ENCODE measurements around the gene RNU6-1. TPM values are rescaled to one million over a fixed set of nuclear protein-coding genes. Genes with fewer than 3 reads are reported as not detected.

Gene RNU6-1
- polyA plus RNA-seq, 1 of the 3 experiments (the other 2 are of a cell fraction), result not detected

DNA sequence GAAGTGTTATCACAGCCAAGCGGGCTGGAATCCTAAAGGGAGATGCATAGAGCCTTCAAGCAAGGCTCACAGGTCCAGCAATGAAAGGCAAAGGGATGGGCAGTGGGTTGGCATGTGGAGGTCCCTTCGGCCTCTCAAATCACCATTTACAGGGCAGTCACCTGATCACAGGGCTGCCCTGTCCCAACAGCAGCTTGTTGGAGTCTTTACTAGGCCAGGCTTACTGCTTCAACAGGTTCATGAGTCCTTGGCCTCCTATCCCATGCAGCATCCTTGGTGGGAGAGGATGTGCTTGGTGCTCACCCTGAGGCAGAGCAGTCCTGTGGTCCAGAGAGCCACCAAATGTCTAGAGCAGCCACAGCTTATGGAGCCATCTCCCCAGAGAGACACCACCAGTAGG lies 38.7 kb downstream of the RNU6-1 start:
- POLR2A ChIA-PET, result no interaction called here
- H3K27me3 ChIP-seq (ENCODE audit: insufficient read depth), result no peaks in the 10 kb centered on the region

More for the DNA sequence above, 38.7 kb downstream of the RNU6-1 start:
- Histone ChIP-seq H3F3A (replicated peaks; ENCODE audit: insufficient read depth) (no peaks in the 10 kb centered on the region), H3K79me2 (ENCODE audit: insufficient read depth) (no peaks in the 10 kb centered on the region), H3K9me3 (no peaks in the 10 kb centered on the region), H3K36me3 (replicated peaks in 1 of 2; ENCODE audit: control insufficient read depth in 1 of 2, insufficient read depth in 2 of 2, low read length in 1 of 2) (no peaks in the 10 kb centered on the region), H3K9ac (no peak overlapping the region), H3K4me1 (ENCODE audit: control insufficient read depth in 1 of 2, insufficient read depth in 2 of 2, low read depth in 1 of 2, low read length in 1 of 2) (peaks cover 0 to 12% of the 10 kb centered on the region in 2 experiments; a peak in 1 of 4 replicates), H3K4me3 (ENCODE audit: low read depth in 2 of 2, low read length in 1 of 2) (no peak overlapping the region), H4K20me1 (ENCODE audit: insufficient read depth) (no peaks in the 10 kb centered on the region), H3K27ac (ENCODE audit: low read depth in 2 of 2, low read length in 1 of 2) (no peak overlapping the region), H3K4me2 (no peak overlapping the region), H3K9me2 (no peaks in the 10 kb centered on the region), H2AFZ (ENCODE audit: low read depth) (no peak overlapping the region)
- TF ChIP-seq RXRA (IDR thresholded peaks at IDR 0.05; ENCODE audit: borderline replicate concordance, low read depth) (no peak), NFIC (IDR thresholded peaks at IDR 0.05; ENCODE audit: borderline replicate concordance) (no peak), JUND (IDR thresholded peaks at IDR 0.05) (no peak), GATA2 (CRISPR knock-in tag; IDR thresholded peaks at IDR 0.05) (no peak), FOXJ3 (CRISPR knock-in tag; IDR thresholded peaks at IDR 0.05) (no peak), CHD2 (IDR thresholded peaks at IDR 0.05; ENCODE audit: low read length, partially characterized antibody) (no peak), FOXM1 (IDR thresholded peaks at IDR 0.05; ENCODE audit: low read depth) (no peak), TAF1 (IDR thresholded peaks at IDR 0.05; ENCODE audit: borderline replicate concordance, low read depth, low read length) (no peak), YY1 (IDR thresholded peaks at IDR 0.05; ENCODE audit: low read depth) (no peak), EZH2phosphoT487 (IDR thresholded peaks at IDR 0.05; ENCODE audit: borderline replicate concordance, low read depth) (no peak), MXI1 (IDR thresholded peaks at IDR 0.05; ENCODE audit: low read depth, low read length) (no peak), POLR2AphosphoS5 (IDR thresholded peaks at IDR 0.05; ENCODE audit: low read depth, low read length) (no peak), EP300 (IDR thresholded peaks at IDR 0.05; ENCODE audit: borderline replicate concordance in 1 of 2, low read depth in 1 of 2, low read length in 1 of 2) (no peak), SMC3 (IDR thresholded peaks at IDR 0.05; ENCODE audit: low read depth, low read length) (no peak), GABPA (IDR thresholded peaks at IDR 0.05; ENCODE audit: low read depth) (no peak), RCOR1 (IDR thresholded peaks at IDR 0.05; ENCODE audit: low read length) (no peak)
- TF ChIP-seq, protein P1, sequence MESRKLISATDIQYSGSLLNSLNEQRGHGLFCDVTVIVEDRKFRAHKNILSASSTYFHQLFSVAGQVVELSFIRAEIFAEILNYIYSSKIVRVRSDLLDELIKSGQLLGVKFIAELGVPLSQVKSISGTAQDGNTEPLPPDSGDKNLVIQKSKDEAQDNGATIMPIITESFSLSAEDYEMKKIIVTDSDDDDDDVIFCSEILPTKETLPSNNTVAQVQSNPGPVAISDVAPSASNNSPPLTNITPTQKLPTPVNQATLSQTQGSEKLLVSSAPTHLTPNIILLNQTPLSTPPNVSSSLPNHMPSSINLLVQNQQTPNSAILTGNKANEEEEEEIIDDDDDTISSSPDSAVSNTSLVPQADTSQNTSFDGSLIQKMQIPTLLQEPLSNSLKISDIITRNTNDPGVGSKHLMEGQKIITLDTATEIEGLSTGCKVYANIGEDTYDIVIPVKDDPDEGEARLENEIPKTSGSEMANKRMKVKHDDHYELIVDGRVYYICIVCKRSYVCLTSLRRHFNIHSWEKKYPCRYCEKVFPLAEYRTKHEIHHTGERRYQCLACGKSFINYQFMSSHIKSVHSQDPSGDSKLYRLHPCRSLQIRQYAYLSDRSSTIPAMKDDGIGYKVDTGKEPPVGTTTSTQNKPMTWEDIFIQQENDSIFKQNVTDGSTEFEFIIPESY (IDR thresholded peaks at IDR 0.05; ENCODE audit: borderline replicate concordance, low read depth), result no peak
- TF ChIP-seq, protein P2, sequence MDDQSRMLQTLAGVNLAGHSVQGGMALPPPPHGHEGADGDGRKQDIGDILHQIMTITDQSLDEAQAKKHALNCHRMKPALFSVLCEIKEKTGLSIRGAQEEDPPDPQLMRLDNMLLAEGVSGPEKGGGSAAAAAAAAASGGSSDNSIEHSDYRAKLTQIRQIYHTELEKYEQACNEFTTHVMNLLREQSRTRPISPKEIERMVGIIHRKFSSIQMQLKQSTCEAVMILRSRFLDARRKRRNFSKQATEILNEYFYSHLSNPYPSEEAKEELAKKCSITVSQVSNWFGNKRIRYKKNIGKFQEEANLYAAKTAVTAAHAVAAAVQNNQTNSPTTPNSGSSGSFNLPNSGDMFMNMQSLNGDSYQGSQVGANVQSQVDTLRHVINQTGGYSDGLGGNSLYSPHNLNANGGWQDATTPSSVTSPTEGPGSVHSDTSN (IDR thresholded peaks at IDR 0.05), result no peak
- TF ChIP-seq, protein P3, sequence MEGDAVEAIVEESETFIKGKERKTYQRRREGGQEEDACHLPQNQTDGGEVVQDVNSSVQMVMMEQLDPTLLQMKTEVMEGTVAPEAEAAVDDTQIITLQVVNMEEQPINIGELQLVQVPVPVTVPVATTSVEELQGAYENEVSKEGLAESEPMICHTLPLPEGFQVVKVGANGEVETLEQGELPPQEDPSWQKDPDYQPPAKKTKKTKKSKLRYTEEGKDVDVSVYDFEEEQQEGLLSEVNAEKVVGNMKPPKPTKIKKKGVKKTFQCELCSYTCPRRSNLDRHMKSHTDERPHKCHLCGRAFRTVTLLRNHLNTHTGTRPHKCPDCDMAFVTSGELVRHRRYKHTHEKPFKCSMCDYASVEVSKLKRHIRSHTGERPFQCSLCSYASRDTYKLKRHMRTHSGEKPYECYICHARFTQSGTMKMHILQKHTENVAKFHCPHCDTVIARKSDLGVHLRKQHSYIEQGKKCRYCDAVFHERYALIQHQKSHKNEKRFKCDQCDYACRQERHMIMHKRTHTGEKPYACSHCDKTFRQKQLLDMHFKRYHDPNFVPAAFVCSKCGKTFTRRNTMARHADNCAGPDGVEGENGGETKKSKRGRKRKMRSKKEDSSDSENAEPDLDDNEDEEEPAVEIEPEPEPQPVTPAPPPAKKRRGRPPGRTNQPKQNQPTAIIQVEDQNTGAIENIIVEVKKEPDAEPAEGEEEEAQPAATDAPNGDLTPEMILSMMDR (IDR thresholded peaks at IDR 0.05), result no peak
- DNase-seq, result no peak
- 92% methylated on average over 2 of the region's 2 CpGs for WGBS (ENCODE audit: low lambda C conversion rate)
- CTCF ChIA-PET, result interaction anchor here (1.7 kb wide), 1 partner anchor 344 kb away, joined by 5 read pairs; no protein-coding TSS in a partner anchor

All from SK-N-SH (cell line).